GM12873 (cell line): ENCODE results near the gene PDHX.

Experiments used
- CTCF ChIP-seq: IDR thresholded peaks from 2 replicates; pipeline ENCODE4 v1.5.1; 2012; ENCODE audit warnings: low read depth, mild to moderate bottlenecking, moderate library complexity, low read length, control low read depth; ENCODE audit not compliant: insufficient read depth; ENCODE audit errors: missing control alignments

PDHX gene

DNA sequence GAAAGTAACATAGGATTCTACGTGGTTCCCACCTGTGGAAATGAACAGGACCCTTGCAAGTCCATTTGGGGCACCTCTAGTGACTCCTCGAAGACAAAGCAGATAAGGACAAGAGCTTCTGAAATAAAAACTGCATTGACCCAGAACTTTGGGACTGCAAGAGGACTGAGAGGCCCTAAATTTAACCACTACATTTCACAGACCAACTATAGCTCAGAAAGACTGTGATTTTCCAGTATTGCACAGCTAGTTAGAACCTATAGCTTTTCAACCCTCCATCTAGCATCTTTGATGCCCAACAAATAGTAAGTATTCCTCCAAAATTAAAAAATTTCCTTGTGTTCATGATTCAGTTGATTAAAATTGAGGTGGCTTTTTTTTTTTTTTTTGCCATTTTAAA lies 114.9 kb downstream of the PDHX start:
- TF ChIP-seq CTCF = no peak

DNA sequence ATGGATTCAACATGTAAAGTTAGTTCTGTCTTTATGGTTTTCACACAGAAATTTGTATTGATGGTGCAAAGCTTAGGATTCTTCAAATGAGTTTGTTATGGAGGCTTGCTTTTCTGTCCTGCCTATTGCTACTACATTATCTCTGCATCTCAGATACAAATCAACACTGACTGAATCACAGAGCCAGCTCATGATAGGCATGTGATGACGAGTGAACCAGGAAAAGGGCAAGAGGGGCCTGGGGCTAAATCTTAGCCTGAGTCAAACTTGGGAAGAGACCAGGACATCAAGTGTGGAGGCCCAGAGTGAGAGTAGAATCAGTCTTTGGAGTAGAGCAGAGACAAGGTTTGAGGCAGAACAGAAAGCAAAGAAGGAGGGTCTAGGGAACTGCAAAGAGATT lies 115.4 kb downstream of the PDHX start:
- no peak for TF ChIP-seq CTCF

GRCh38 chr11:35033011-35033410 lies 116.6 kb downstream of the PDHX start:
- no peak for TF ChIP-seq CTCF

DNA sequence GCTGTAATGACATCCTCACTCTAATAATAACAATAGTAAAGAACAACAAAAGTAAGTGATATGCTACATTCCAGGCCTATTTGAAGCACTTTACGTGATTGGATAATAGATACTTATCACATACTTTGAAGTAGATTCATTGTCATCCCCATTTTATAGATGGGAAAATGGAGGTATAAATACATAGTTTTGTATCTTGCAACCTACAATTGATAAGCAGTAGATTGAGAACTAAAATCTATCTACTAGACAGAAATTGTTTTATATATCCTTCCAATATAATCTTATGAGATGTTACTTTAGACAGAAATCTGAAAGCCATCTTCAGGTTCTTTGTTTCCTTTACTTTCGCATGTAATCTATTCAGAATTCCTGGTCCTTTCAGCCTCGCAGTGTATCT lies 118.0 kb downstream of the PDHX start:
- TF ChIP-seq CTCF = no peak

- TF ChIP-seq CTCF = no peak
Observed at GRCh38 chr11:35035894-35036408, 119.5 kb downstream of the PDHX start.

DNA sequence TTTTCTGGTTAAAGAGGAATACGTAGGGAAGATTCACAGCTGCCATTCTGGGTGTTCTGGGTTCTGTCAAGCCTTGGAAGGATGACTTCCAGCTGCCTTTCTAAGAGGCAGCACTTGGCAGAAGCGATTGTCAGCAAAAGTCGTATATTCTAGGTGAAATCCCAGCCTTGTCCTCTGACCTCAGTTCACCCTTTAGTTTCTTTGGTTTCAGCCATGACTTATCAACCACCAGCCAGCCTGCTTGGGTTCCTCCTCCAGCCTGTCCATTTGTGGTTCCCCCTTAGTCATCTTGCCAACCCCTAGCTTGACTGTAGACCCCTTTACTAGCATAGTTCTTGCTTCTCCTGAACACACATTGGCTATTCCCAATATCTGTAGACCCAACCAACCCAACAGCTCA lies 120.2 kb downstream of the PDHX start:
- TF ChIP-seq CTCF = no peak

DNA sequence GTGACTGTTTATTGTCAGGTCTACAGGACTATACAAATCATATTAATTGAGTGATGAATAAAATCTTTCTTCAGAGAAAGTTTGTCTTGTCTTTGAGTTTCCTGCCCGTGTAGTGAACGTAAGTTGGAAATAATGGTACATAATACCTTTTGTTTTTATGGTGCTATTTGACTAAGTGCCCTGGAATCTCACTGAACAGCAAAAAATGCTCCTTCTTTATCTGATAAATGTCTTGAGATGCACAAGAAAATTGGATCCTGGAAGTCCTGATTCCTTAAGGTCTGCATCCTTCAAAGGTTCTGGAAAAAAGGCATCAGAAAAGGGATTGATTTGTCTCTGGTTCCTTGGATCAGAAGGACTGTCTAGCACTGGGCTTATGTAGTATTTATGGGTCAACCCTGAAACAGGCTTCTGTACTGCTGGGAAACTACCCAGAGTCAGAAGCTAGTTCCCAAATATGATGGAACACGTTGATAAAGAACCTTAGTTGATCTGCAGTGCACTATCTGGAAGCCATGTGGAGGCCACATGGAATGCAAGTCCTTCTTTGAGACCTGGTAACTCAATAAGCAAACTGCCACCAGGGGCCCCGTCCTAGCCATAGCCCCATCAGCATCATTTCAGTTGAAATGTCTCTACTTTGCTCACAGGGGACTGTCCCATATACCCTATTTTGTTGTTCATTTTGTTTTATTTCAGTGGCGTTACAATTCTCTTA lies 122.0 kb downstream of the PDHX start:
- peak; percentile 19 for TF ChIP-seq CTCF

- no peak for TF ChIP-seq CTCF
Observed at GRCh38 chr11:35039076-35039475, 122.7 kb downstream of the PDHX start.
